ENCODE measurements around the gene DMC1. TPM values are rescaled to one million over a fixed set of nuclear protein-coding genes. Genes with fewer than 3 reads are reported as not detected.

DMC1 gene
- total and polyA plus RNA-seq, 10 of the 15 experiments (the other 5 are each of a cell fraction or from before 2014, with no cell fraction given), result 1.0 to 21.0 (median 4.5) TPM

DNA sequence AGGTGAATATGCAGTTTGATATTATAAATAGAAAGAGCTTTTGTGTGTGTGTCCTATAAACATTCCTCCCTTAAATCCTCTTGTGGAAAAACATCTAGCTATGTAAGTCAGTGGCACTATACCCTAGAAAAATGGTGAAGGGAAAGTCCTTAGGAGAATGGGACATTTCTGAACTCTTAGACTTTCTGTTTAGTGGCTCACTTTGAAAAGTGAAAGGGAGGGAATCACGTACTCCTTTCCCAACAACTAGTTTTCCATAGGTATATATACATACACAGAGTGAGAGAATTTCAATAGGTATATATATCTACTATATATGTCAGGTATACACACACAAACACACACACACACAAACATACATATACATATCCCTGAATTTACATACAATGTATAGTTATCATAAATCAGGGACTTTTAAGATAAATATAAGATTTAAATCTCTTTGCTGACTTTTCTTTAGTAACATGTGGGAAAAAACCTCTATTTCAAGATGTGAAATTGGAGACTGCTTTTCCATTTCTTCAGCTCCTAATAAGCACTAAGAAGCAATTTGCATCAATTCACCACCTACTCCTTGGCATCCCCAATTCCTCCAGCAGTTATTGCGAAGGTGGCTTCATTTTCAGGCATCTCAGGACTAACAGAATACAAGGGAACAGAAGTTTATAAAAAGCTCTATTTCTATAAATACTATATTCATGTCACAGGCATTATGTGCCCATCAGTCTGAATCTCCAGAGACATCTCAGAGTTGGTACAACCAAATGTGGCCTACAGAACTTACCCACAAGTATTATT, 50.3 kb downstream of the DMC1 start (continued):
- TF ChIP-seq, protein P1, sequence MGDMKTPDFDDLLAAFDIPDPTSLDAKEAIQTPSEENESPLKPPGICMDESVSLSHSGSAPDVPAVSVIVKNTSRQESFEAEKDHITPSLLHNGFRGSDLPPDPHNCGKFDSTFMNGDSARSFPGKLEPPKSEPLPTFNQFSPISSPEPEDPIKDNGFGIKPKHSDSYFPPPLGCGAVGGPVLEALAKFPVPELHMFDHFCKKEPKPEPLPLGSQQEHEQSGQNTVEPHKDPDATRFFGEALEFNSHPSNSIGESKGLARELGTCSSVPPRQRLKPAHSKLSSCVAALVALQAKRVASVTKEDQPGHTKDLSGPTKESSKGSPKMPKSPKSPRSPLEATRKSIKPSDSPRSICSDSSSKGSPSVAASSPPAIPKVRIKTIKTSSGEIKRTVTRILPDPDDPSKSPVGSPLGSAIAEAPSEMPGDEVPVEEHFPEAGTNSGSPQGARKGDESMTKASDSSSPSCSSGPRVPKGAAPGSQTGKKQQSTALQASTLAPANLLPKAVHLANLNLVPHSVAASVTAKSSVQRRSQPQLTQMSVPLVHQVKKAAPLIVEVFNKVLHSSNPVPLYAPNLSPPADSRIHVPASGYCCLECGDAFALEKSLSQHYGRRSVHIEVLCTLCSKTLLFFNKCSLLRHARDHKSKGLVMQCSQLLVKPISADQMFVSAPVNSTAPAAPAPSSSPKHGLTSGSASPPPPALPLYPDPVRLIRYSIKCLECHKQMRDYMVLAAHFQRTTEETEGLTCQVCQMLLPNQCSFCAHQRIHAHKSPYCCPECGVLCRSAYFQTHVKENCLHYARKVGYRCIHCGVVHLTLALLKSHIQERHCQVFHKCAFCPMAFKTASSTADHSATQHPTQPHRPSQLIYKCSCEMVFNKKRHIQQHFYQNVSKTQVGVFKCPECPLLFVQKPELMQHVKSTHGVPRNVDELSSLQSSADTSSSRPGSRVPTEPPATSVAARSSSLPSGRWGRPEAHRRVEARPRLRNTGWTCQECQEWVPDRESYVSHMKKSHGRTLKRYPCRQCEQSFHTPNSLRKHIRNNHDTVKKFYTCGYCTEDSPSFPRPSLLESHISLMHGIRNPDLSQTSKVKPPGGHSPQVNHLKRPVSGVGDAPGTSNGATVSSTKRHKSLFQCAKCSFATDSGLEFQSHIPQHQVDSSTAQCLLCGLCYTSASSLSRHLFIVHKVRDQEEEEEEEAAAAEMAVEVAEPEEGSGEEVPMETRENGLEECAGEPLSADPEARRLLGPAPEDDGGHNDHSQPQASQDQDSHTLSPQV (IDR thresholded peaks at IDR 0.05), result no peak
- TF ChIP-seq CHD2 (IDR thresholded peaks at IDR 0.05; ENCODE audit: borderline replicate concordance, low read depth, low read length) (no peak), CBFB (IDR thresholded peaks at IDR 0.05; ENCODE audit: low read depth) (no peak), ZNF384 (IDR thresholded peaks at IDR 0.05; ENCODE audit: borderline replicate concordance, low read depth, low read length) (no peak), PKNOX1 (IDR thresholded peaks at IDR 0.05) (no peak), LARP7 (IDR thresholded peaks at IDR 0.05) (no peak), USF2 (IDR thresholded peaks at IDR 0.05; ENCODE audit: borderline replicate concordance, low read depth, low read length) (no peak), CREB1 (IDR thresholded peaks at IDR 0.05; ENCODE audit: low read depth) (no peak), KLF5 (IDR thresholded peaks at IDR 0.05; ENCODE audit: partially characterized antibody) (no peak), WRNIP1 (IDR thresholded peaks at IDR 0.05; ENCODE audit: borderline replicate concordance, low read depth, low read length) (no peak), SIN3A (IDR thresholded peaks at IDR 0.05; ENCODE audit: low read depth, low read length) (no peak), ZBTB33 (IDR thresholded peaks at IDR 0.05) (no peak), RB1 (IDR thresholded peaks at IDR 0.05; ENCODE audit: borderline replicate concordance) (no peak)
- TF ChIP-seq, protein P2, sequence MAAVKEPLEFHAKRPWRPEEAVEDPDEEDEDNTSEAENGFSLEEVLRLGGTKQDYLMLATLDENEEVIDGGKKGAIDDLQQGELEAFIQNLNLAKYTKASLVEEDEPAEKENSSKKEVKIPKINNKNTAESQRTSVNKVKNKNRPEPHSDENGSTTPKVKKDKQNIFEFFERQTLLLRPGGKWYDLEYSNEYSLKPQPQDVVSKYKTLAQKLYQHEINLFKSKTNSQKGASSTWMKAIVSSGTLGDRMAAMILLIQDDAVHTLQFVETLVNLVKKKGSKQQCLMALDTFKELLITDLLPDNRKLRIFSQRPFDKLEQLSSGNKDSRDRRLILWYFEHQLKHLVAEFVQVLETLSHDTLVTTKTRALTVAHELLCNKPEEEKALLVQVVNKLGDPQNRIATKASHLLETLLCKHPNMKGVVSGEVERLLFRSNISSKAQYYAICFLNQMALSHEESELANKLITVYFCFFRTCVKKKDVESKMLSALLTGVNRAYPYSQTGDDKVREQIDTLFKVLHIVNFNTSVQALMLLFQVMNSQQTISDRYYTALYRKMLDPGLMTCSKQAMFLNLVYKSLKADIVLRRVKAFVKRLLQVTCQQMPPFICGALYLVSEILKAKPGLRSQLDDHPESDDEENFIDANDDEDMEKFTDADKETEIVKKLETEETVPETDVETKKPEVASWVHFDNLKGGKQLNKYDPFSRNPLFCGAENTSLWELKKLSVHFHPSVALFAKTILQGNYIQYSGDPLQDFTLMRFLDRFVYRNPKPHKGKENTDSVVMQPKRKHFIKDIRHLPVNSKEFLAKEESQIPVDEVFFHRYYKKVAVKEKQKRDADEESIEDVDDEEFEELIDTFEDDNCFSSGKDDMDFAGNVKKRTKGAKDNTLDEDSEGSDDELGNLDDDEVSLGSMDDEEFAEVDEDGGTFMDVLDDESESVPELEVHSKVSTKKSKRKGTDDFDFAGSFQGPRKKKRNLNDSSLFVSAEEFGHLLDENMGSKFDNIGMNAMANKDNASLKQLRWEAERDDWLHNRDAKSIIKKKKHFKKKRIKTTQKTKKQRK (IDR thresholded peaks at IDR 0.05; ENCODE audit: low read depth, low read length), result no peak
- TF ChIP-seq, protein P3, sequence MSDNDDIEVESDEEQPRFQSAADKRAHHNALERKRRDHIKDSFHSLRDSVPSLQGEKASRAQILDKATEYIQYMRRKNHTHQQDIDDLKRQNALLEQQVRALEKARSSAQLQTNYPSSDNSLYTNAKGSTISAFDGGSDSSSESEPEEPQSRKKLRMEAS (IDR thresholded peaks at IDR 0.05; ENCODE audit: low read depth, low read length), result no peak
- TF ChIP-seq, protein P4, sequence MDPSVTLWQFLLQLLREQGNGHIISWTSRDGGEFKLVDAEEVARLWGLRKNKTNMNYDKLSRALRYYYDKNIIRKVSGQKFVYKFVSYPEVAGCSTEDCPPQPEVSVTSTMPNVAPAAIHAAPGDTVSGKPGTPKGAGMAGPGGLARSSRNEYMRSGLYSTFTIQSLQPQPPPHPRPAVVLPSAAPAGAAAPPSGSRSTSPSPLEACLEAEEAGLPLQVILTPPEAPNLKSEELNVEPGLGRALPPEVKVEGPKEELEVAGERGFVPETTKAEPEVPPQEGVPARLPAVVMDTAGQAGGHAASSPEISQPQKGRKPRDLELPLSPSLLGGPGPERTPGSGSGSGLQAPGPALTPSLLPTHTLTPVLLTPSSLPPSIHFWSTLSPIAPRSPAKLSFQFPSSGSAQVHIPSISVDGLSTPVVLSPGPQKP (IDR thresholded peaks at IDR 0.05; ENCODE audit: low read depth, low read length), result no peak

All from GM12878 (cell line).